Measurements from ENCODE around the gene SMR3A.

SMR3A gene

DNA sequence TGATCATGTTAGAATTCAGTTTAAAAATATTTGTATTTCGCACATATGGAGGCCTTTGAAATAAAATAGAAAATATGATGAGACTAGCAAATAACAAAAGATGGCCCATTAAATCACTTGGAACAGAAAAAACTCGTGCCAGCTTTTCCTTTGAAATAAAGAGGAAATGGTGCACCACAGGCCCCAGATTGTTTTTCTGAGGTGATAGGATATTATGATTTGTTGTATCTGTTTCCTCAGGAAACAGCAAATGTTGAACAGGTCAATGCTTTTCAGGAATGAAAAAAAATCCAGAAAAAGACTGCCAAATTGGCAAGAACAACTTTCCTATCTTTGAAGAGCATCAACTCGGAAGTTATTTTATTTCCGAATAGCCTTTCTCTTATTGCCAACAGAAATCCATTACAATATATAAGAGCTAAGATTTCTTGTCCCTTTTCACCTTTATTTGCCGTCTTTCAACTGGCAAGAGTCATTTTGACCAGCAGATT, 22.2 kb downstream of the SMR3A start, which contains the start of gene SMR3B:
SMR3B (plus strand) TSS at position 441 of the 491 bp plus-strand sequence. CDS start 1,380 bp downstream, outside the sequence.
- Histone ChIP-seq H3K36me3 (ENCODE audit: insufficient read depth, low read length) (no peaks in the 10 kb centered on the region), H3K9ac (ENCODE audit: low read depth, low read length) (no peak within 1 kb of the TSS), H3K4me1 (ENCODE audit: insufficient read depth, low read length) (no peaks in the 10 kb centered on the region), H3K9me3 (ENCODE audit: control insufficient read depth, insufficient read depth, low read length) (no peaks in the 10 kb centered on the region)

DNA sequence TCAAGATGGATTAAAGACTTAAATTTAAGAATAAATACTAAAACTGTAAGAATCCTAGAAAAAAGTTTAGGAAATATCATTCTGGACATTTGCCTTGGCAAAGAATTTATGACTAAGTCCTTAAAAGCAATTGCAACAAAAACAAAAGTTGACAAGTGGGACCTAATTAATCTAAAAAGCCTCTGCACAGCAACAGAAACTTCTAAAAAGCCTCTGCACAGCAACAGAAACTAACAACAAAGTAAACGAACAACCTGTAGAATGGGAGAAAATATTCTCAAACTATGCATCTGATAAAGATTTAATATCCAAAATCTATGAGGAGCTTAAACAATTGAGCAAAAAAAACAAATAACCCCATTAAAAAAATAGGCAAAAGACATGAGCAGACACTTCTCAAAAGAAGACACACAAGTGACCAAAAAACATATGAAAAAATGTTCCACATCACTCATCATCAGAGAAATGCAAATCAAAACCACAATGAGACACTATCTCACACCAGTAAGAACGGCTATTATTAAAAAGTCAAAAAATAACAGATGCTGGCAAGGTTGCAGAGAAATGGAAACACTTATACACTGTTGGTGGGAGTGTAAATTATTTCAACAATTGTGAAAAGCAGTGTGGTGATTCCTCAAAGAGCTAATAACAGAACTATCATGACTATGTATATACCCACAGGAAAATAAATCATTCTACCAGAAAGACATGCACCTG, 31.7 kb downstream of the SMR3A start:
- Histone ChIP-seq H3K9ac (ENCODE audit: low read depth, low read length) (no peak overlapping the region), H3K9me3 (ENCODE audit: control insufficient read depth, insufficient read depth, low read length) (no peaks in the 10 kb centered on the region), H3K36me3 (ENCODE audit: insufficient read depth, low read length) (no peaks in the 10 kb centered on the region), H3K4me1 (ENCODE audit: insufficient read depth, low read length) (no peaks in the 10 kb centered on the region)

DNA sequence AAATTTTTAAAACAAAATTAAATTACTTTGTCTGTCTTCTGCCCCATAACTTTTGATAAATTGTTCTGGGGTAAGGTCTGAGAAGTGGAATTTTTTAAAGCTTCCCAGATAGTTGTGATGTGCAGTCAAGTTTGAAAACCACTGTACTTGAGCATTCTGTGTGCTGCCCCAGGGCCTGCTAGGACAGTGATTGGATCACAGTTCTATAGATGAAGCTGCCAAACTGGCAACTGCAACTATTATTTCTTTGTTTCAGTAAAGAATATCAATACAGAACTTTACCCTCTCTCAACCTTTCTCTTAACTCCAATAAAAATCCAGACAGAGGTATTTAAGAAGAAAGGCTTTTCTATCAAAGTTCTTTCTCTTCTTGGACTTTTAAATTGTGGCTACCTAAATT, 37.0 kb downstream of the SMR3A start, which contains the start of gene OPRPN:
OPRPN (plus strand) TSS at position 361 of the 400 bp plus-strand sequence. CDS start 1,346 bp downstream, outside the sequence.
- Histone ChIP-seq H3K9ac (ENCODE audit: low read depth, low read length) (no peak within 1 kb of the TSS), H3K4me1 (ENCODE audit: insufficient read depth, low read length) (no peaks in the 10 kb centered on the region), H3K36me3 (ENCODE audit: insufficient read depth, low read length) (no peaks in the 10 kb centered on the region), H3K9me3 (ENCODE audit: control insufficient read depth, insufficient read depth, low read length) (no peaks in the 10 kb centered on the region)

DNA sequence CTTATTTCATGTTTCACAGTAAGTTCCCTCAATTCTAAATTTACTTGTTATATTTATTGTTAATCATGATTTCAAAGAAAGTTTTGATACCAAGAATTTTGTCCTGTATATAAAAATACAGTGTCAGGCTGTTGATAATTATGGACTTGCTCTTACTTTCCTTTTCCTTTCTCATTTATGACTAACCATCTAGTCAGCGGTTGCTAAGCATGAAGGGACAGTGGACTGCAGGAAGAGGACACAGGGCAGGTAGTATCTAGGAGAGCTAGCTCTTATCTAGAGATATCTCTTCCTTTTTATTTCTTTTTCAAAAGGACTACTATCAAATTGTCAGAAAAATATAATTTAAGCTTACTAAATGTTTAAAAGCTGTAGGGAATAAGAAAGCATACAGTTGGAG, 38.8 kb downstream of the SMR3A start:
- Histone ChIP-seq H3K4me1 (ENCODE audit: insufficient read depth, low read length) (no peaks in the 10 kb centered on the region), H3K9me3 (ENCODE audit: control insufficient read depth, insufficient read depth, low read length) (no peaks in the 10 kb centered on the region), H3K36me3 (ENCODE audit: insufficient read depth, low read length) (no peaks in the 10 kb centered on the region), H3K9ac (ENCODE audit: low read depth, low read length) (no peak overlapping the region)

DNA sequence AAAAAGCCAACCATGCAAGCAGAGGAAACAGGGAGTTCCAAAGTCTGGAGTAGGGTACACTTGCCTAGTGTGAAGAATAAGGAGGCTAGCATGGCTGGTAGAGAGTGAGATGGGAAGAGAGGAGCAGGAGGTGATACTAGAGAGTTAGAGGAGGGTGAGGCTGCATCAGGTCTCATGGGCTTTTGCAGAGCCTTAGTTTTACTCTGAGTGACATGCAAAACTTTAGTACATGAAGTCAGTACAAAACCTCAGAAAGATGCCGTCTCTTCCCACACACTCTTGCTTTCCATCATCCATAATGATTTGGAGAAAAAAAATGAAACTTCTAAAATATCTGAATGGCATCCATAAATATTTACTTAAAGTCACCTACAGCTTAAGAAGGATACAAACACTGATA, 42.2 kb downstream of the SMR3A start:
- H3K36me3 ChIP-seq (ENCODE audit: insufficient read depth, low read length): no peaks in the 10 kb centered on the region
- H3K9ac ChIP-seq (ENCODE audit: low read depth, low read length): no peak overlapping the region
- H3K4me1 ChIP-seq (ENCODE audit: insufficient read depth, low read length): no peaks in the 10 kb centered on the region
- H3K9me3 ChIP-seq (ENCODE audit: control insufficient read depth, insufficient read depth, low read length): no peaks in the 10 kb centered on the region

DNA sequence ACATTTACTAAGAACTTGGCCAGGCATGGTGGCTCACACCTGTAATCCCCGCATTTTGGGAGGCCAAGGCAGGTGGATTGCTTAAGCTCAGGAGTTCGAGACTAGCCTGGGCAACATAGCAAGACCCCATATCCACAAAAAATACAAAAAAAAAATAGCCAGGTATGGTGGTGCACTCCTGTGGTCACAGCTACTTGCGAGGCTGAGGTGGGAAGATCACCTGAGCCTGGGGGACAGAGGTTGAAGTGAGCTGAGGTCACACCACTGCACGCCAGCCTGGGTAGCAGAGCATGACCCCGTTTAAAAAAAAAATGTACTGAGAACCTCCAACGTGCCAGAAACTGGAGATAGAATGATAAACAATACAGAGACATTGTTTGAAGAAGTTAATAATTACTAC, 45.2 kb downstream of the SMR3A start:
- H3K9ac ChIP-seq (ENCODE audit: low read depth, low read length): no peak overlapping the region
- H3K9me3 ChIP-seq (ENCODE audit: control insufficient read depth, insufficient read depth, low read length): 0 out of 2 replicates have a peak, but pooled peaks cover 3% of the 10 kb centered on the region
- H3K36me3 ChIP-seq (ENCODE audit: insufficient read depth, low read length): no peaks in the 10 kb centered on the region
- H3K4me1 ChIP-seq (ENCODE audit: insufficient read depth, low read length): no peaks in the 10 kb centered on the region

All from ES-I3 (cell line).